ENCODE measurements around the gene STX2. TPM values are rescaled to one million over a fixed set of nuclear protein-coding genes. Genes with fewer than 3 reads are reported as not detected.

The STX2 gene
- polyA plus RNA-seq, 2 of the 4 experiments (the other 2 are of a cell fraction): 26.8 to 51.3 TPM

DNA sequence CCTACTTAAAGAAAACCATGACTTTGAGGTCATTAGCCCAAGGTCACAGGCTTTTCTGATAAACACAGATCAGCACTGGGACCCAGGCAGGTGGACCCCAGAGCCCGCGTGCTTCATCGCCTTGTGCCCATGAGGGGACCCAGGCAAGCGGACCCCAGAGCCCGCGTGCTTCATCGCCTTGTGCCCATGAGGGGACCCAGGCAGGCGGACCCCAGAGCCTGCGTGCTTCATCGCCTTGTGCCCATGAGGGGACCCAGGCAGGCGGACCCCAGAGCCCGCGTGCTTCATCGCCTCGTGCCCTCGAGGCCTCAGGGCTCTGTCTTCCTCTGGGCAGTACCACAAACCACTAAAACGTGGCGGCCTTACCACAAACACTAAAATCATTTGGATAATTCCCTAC, 31.7 kb downstream of the STX2 start (continued):
- no peak for TF ChIP-seq RNF2 (IDR thresholded peaks at IDR 0.05; ENCODE audit: borderline replicate concordance, low read depth)
- TF ChIP-seq, protein P1, sequence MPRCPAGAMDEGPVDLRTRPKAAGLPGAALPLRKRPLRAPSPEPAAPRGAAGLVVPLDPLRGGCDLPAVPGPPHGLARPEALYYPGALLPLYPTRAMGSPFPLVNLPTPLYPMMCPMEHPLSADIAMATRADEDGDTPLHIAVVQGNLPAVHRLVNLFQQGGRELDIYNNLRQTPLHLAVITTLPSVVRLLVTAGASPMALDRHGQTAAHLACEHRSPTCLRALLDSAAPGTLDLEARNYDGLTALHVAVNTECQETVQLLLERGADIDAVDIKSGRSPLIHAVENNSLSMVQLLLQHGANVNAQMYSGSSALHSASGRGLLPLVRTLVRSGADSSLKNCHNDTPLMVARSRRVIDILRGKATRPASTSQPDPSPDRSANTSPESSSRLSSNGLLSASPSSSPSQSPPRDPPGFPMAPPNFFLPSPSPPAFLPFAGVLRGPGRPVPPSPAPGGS (IDR thresholded peaks at IDR 0.05): no peak

- TF ChIP-seq JUNB (IDR thresholded peaks at IDR 0.05) (no peak), HOXB13 (CRISPR knock-in tag; IDR thresholded peaks at IDR 0.05; ENCODE audit: low read depth) (no peak), PBX3 (IDR thresholded peaks at IDR 0.05) (no peak), REST (IDR thresholded peaks at IDR 0.05) (no peak), CBX2 (IDR thresholded peaks at IDR 0.05; ENCODE audit: borderline replicate concordance, low read depth) (no peak), POLR2AphosphoS2 (conservative IDR thresholded peaks at IDR 0.05; ENCODE audit: low read length) (no peak), ZC3H11A (IDR thresholded peaks at IDR 0.05) (no peak)
- ChIA-PET POLR2A (no interaction called here), CTCF (interaction anchor here (0.7 to 2.6 kb wide), 2 partner anchors 10 to 13 kb away, joined by 3 to 7 read pairs; no protein-coding TSS in a partner anchor)
- Histone ChIP-seq H3K27ac (no peak overlapping the region), H3K9me3 (no peaks in the 10 kb centered on the region), H3K4me3 (no peak overlapping the region), H3K4me1 (no peaks in the 10 kb centered on the region), H3K4me2 (no peak overlapping the region)
- DNase-seq (ENCODE audit: low read depth in 1 of 2, low spot score in 1 of 2) (no peak), FAIRE-seq (no peak), ATAC-seq (no peak)
- WGBS (ENCODE audit: missing lambda C conversion rate): 97% methylated on average over 7 of the region's 7 CpGs
Measured at GRCh38 chr12:130806574-130806973, 32.5 kb downstream of the STX2 start.

DNA sequence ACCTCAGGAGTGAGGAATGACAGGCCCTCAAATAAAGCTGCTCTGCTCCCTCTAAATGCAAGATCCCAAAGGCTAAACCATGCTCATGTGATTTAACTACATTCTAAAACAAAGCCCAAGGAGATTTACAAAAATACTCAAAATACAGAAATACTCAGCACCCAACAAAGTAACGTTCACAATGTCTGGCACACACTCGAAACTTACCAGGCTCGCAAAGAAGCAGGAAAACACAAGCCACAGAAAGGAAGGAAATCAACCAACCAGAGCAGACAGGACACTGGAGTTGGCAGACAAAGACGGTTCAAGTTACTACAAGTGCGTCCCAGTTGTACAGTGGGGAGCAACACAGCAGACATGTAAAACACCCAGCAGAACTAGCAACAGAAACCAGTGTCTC, 33.4 kb downstream of the STX2 start:
- no peak for DNase-seq (ENCODE audit: low read depth in 1 of 2, low spot score in 1 of 2)
- Histone ChIP-seq H3K9me3 (no peaks in the 10 kb centered on the region), H3K27ac (no peak overlapping the region), H3K4me2 (no peak overlapping the region), H3K4me3 (no peak overlapping the region), H3K4me1 (no peaks in the 10 kb centered on the region)
- 95% methylated on average over 5 of the region's 5 CpGs for WGBS (ENCODE audit: missing lambda C conversion rate)
- POLR2A ChIA-PET: no interaction called here
- CTCF ChIA-PET: interaction anchor here (2.6 kb wide), 1 partner anchor 14 kb away, joined by 7 read pairs; no protein-coding TSS in a partner anchor
- FAIRE-seq: no peak
- no peak for TF ChIP-seq ZSCAN20 (CRISPR knock-in tag; IDR thresholded peaks at IDR 0.05)
- TF ChIP-seq KDM1A (IDR thresholded peaks at IDR 0.05; ENCODE audit: low read depth): no peak
- TF ChIP-seq RAD21 (conservative IDR thresholded peaks at IDR 0.05 in 1 of 2, IDR thresholded peaks at IDR 0.05 in 1 of 2): no peak
- TF ChIP-seq GATA3 (IDR thresholded peaks at IDR 0.05; ENCODE audit: borderline replicate concordance): no peak
- TF ChIP-seq CHD2 (IDR thresholded peaks at IDR 0.05; ENCODE audit: low read length, partially characterized antibody): no peak
- no peak for TF ChIP-seq CEBPB (IDR thresholded peaks at IDR 0.05)
- no peak for TF ChIP-seq CBX8 (IDR thresholded peaks at IDR 0.05)
- TF ChIP-seq HES2 (IDR thresholded peaks at IDR 0.05): no peak
- TF ChIP-seq KDM5A (IDR thresholded peaks at IDR 0.05): no peak
- TF ChIP-seq JUN (IDR thresholded peaks at IDR 0.05): no peak
- TF ChIP-seq EHF (CRISPR knock-in tag; IDR thresholded peaks at IDR 0.05): no peak
- TF ChIP-seq ZNF302 (CRISPR knock-in tag; IDR thresholded peaks at IDR 0.05): no peak
- no peak for TF ChIP-seq ESRRA (IDR thresholded peaks at IDR 0.05; ENCODE audit: borderline replicate concordance, low read length)
- no peak for ATAC-seq

Data from A549 (cell line).